ENCODE results near the gene CD200R1. TPM values are rescaled to one million over a fixed set of nuclear protein-coding genes. Genes with fewer than 3 reads are reported as not detected.

CD200R1 gene
- total and polyA plus RNA-seq, 9 of the 15 experiments (the other 6 are each of a cell fraction or from before 2014, with no cell fraction given) = 0.04 to 0.23 (median 0.09) TPM; not detected in 5

DNA sequence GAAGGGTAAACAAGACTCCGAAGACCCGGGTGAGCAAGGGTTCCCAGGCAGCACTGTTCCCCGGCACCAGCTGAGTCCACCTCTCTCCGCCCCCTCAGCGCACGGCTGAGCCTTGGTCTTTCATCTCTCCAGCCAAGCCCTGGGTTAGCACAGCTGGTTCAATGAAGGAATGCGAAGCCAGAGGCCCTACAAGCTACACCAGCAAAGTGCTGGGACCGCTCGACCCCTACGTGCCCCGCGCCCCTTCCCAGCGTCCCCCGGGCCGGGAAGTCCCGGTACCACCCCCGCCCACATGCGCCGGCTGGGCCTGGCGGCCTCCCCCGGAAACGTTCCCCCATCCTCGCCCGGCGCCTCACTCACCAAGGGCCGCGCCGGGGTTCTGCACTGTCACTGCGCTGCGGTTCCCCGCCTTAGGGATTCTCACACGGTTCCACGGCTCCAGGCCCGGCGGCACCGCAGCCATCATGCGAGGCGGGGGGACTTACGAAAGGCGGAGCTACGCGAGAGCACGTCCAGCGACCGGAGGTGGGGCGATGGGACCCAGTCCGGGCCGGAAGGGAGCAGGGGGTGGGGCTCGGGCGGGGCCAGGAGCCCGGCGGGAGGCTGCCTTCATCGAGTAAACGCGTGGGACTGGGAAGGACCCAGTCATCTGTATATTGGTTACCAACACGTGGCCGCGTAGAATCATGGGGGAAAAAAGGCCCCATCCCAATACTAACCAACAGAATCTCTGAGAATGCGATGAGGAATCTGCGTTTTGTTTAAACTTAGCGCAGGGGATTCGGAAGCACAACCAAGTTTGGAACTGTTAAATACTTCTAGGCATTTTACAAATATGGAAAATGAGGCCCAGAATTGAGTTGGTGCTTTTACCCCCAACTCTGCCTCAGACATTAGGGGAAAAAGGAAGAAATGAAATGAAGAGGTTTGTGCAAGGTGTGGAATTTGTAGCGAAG, 44.6 kb upstream of the CD200R1 start (continued):
- TF ChIP-seq, protein P1, sequence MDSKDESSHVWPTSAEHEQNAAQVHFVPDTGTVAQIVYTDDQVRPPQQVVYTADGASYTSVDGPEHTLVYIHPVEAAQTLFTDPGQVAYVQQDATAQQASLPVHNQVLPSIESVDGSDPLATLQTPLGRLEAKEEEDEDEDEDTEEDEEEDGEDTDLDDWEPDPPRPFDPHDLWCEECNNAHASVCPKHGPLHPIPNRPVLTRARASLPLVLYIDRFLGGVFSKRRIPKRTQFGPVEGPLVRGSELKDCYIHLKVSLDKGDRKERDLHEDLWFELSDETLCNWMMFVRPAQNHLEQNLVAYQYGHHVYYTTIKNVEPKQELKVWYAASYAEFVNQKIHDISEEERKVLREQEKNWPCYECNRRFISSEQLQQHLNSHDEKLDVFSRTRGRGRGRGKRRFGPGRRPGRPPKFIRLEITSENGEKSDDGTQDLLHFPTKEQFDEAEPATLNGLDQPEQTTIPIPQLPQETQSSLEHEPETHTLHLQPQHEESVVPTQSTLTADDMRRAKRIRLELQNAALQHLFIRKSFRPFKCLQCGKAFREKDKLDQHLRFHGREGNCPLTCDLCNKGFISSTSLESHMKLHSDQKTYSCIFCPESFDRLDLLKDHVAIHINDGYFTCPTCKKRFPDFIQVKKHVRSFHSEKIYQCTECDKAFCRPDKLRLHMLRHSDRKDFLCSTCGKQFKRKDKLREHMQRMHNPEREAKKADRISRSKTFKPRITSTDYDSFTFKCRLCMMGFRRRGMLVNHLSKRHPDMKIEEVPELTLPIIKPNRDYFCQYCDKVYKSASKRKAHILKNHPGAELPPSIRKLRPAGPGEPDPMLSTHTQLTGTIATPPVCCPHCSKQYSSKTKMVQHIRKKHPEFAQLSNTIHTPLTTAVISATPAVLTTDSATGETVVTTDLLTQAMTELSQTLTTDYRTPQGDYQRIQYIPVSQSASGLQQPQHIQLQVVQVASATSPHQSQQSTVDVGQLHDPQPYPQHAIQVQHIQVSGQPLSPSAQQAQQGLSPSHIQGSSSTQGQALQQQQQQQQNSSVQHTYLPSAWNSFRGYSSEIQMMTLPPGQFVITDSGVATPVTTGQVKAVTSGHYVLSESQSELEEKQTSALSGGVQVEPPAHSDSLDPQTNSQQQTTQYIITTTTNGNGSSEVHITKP (IDR thresholded peaks at IDR 0.05; ENCODE audit: partially characterized antibody) = peak; percentile 53
- TF ChIP-seq JUN (IDR thresholded peaks at IDR 0.05; ENCODE audit: borderline replicate concordance, low read depth, low read length) = no peak
- TF ChIP-seq JUN (CRISPR knock-in tag; IDR thresholded peaks at IDR 0.05; ENCODE audit: borderline replicate concordance) = no peak
- TF ChIP-seq CHCHD3 (CRISPR knock-in tag; IDR thresholded peaks at IDR 0.05) = no peak
- no peak for TF ChIP-seq HLTF (IDR thresholded peaks at IDR 0.05)
- no peak for TF ChIP-seq CBX5 (IDR thresholded peaks at IDR 0.05; ENCODE audit: borderline replicate concordance, low read depth)
- no peak for TF ChIP-seq CSDE1 (IDR thresholded peaks at IDR 0.05)
- no peak for TF ChIP-seq NFRKB (IDR thresholded peaks at IDR 0.05; ENCODE audit: low read depth)
- TF ChIP-seq TARDBP (IDR thresholded peaks at IDR 0.05) = no peak
- TF ChIP-seq KLF13 (tag; IDR thresholded peaks at IDR 0.05; ENCODE audit: borderline replicate concordance, low read depth) = no peak
- no peak for TF ChIP-seq SAFB (IDR thresholded peaks at IDR 0.05; ENCODE audit: borderline replicate concordance, low read depth, low read length)
- TF ChIP-seq, protein P2, sequence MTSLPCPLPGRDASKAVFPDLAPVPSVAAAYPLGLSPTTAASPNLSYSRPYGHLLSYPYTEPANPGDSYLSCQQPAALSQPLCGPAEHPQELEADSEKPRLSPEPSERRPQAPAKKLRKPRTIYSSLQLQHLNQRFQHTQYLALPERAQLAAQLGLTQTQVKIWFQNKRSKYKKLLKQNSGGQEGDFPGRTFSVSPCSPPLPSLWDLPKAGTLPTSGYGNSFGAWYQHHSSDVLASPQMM (CRISPR knock-in tag; IDR thresholded peaks at IDR 0.05) = no peak
- no peak for TF ChIP-seq FOXA3 (CRISPR knock-in tag; conservative IDR thresholded peaks at IDR 0.05 in 1 of 2, IDR thresholded peaks at IDR 0.05 in 1 of 2)
- no peak for TF ChIP-seq SNIP1 (IDR thresholded peaks at IDR 0.05; ENCODE audit: low read depth)
- no peak for TF ChIP-seq MYBL2 (IDR thresholded peaks at IDR 0.05; ENCODE audit: low read depth)
- no peak for TF ChIP-seq MYBL2 (CRISPR knock-in tag; IDR thresholded peaks at IDR 0.05; ENCODE audit: borderline replicate concordance)
- TF ChIP-seq ZNF384 (IDR thresholded peaks at IDR 0.05; ENCODE audit: low read depth, low read length) = no peak
- no peak for TF ChIP-seq ZKSCAN1 (IDR thresholded peaks at IDR 0.05; ENCODE audit: low read depth, low read length)
- TF ChIP-seq KLF16 (IDR thresholded peaks at IDR 0.05) = no peak
- no peak for TF ChIP-seq HNRNPUL1 (IDR thresholded peaks at IDR 0.05; ENCODE audit: low read length)
- no peak for TF ChIP-seq MTA2 (IDR thresholded peaks at IDR 0.05; ENCODE audit: low read depth)
- no peak for TF ChIP-seq MED1 (CRISPR knock-in tag; IDR thresholded peaks at IDR 0.05; ENCODE audit: borderline replicate concordance)
- TF ChIP-seq, protein P3, sequence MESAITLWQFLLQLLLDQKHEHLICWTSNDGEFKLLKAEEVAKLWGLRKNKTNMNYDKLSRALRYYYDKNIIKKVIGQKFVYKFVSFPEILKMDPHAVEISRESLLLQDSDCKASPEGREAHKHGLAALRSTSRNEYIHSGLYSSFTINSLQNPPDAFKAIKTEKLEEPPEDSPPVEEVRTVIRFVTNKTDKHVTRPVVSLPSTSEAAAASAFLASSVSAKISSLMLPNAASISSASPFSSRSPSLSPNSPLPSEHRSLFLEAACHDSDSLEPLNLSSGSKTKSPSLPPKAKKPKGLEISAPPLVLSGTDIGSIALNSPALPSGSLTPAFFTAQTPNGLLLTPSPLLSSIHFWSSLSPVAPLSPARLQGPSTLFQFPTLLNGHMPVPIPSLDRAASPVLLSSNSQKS (CRISPR knock-in tag; IDR thresholded peaks at IDR 0.05) = no peak
- TF ChIP-seq, protein P4, sequence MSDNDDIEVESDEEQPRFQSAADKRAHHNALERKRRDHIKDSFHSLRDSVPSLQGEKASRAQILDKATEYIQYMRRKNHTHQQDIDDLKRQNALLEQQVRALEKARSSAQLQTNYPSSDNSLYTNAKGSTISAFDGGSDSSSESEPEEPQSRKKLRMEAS (CRISPR knock-in tag; IDR thresholded peaks at IDR 0.05) = peak; percentile 90

Measured in K562 (cell line).